Mucosa of descending colon (tissue), 3 donors: ENCODE data around the gene IFNK. TPM values are rescaled to one million over a fixed set of nuclear protein-coding genes. Genes with fewer than 3 reads are reported as not detected.
"Not testable (repeated sequence)": the region's sequence is repeated elsewhere in the genome, so short reads cannot be mapped to it uniquely, and the experiment has no call there.

Experiments used
- ATAC-seq: fragments of 200-7000 bp; cut with Tn5 transposase; one replicate; pipeline ENCODE4 v1.9.1; 2020; ENCODE audit warnings: mild to moderate bottlenecking, moderate library complexity
- DNase-seq, 3 donors: peaks; one replicate each; pipeline ENCODE4 v3.0.0-alpha.2; 2020
- H3K36me3 ChIP-seq: fragments of 200-600 bp; one replicate; pipeline ENCODE4 v1.8.0; 2021; ENCODE audit warnings: low read depth, mild to moderate bottlenecking
- H3K4me1 ChIP-seq: fragments of 200-600 bp; one replicate; pipeline ENCODE4 v1.8.0; 2021; ENCODE audit warnings: low read depth, mild to moderate bottlenecking
- H3K4me3 ChIP-seq: fragments of 200-600 bp; one replicate; pipeline ENCODE4 v1.8.0; 2021; ENCODE audit warnings: mild to moderate bottlenecking
- H3K9me3 ChIP-seq: fragments of 200-600 bp; one replicate; pipeline ENCODE4 v1.8.0; 2021; ENCODE audit warnings: mild to moderate bottlenecking
- intact Hi-C, 2 donors: fragments of 100-400 bp; cut with DNase I in 1 of 2; cut with micrococcal nuclease in 1 of 2; formaldehyde crosslinking; loops; one replicate each; pipeline versions ENCODE4 v1.11.0 to v1.11.1; 2022; cut with DNase I, micrococcal nuclease
- total RNA-seq, 3 donors: library from RNA; stranded (reverse); fragmentation: NEBNext Ultra II Directional in 2 of 3; extraction: Animal tissue kit (Norgen Biotek cat#: 25700) in 2 of 3; gene quantifications; one replicate each; pipeline versions ENCODE4 v1.2.1 to v1.2.4, GENCODE V29; 2021 to 2023
- TF ChIP-seq, protein P1 (sequence below): fragments of 200-600 bp; IDR thresholded peaks from one replicate; pipeline ENCODE4 v1.8.0; 2022; ENCODE audit warnings: antibody characterized with exemption, mild to moderate bottlenecking
- donor health status: DM: no; HTN: no; CAD: no; lungs with moderate emphysema.
- donor health status: DM: no; HTN: no; CAD: no.
- donor health status: DM: no; HTN: yes; CAD: no.

The IFNK gene
- total RNA-seq, 3 donors from 2014 or later = not detected

DNA sequence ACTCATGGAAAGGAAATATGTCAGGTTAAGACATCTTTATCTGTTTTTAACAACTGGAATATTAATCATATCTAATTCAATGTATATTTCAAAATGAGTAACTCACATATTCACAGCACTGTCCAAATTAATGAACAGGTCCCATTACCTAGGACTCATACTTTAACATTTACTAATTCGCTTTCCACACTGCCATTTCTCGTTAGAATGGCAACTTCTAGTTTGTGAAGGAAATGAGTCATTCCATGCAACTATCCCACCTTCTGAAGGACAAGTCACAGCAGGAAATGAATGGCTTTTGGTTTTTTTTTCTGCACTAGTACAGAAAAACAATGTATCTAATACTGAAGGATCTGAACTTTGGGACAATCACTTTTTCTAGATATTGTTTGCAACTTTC lies 24.6 kb upstream of the IFNK start:
- no peaks in the 10 kb centered on the region for H3K9me3 ChIP-seq
- no peaks in the 10 kb centered on the region for H3K36me3 ChIP-seq
- DNase-seq (no peak), ATAC-seq (no peak)
- H3K4me1 ChIP-seq = peaks cover 3% of the 10 kb centered on the region
- H3K4me3 ChIP-seq = no peak overlapping the region
- intact Hi-C loops = no loop called here
- TF ChIP-seq, protein P1, sequence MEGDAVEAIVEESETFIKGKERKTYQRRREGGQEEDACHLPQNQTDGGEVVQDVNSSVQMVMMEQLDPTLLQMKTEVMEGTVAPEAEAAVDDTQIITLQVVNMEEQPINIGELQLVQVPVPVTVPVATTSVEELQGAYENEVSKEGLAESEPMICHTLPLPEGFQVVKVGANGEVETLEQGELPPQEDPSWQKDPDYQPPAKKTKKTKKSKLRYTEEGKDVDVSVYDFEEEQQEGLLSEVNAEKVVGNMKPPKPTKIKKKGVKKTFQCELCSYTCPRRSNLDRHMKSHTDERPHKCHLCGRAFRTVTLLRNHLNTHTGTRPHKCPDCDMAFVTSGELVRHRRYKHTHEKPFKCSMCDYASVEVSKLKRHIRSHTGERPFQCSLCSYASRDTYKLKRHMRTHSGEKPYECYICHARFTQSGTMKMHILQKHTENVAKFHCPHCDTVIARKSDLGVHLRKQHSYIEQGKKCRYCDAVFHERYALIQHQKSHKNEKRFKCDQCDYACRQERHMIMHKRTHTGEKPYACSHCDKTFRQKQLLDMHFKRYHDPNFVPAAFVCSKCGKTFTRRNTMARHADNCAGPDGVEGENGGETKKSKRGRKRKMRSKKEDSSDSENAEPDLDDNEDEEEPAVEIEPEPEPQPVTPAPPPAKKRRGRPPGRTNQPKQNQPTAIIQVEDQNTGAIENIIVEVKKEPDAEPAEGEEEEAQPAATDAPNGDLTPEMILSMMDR = no peak

DNA sequence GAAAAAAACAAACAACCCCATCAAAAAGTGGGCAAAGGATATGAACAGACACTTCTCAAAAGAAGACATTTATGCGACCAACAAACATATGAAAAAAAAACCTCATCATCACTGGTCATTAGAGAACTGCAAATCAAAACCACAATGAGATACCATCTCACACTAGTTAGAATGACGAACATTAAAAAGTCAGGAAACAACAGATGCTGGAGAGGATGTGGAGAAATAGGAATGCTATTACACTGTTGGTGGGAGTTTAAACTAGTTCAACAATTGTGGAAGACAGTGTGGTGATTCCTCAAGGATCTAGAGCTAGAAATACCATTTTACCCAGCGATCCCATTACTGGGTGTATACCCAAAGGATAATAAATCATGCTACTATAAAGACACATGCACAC lies 23.2 kb upstream of the IFNK start:
- DNase-seq, H3K9me3 ChIP-seq, H3K36me3 ChIP-seq, intact Hi-C loops, ATAC-seq, H3K4me1 ChIP-seq, H3K4me3 ChIP-seq: not testable (repeated sequence)

DNA sequence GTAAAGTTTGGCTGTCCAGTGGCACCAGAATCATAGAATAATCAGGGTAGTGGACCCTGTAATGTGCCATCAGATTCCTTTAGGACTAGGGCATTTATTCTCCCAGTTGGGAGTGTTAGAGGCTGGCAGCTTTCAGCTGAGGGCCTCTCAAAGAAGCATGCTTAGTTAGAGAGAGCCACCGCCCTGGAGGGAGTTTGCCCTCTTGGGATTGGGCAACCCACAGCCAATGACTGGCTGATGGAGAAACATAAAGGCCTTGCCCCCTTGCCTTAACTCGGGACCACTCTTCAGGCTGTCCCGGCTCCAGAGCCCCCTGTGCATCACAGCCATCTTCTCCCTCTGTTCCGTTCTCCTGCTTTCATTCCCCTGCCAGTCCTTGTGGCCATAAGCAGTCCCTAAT lies 20.5 kb upstream of the IFNK start:
- Histone ChIP-seq H3K4me1 (peaks cover 3% of the 10 kb centered on the region), H3K4me3 (no peak overlapping the region), H3K9me3 (no peaks in the 10 kb centered on the region), H3K36me3 (no peaks in the 10 kb centered on the region)
- TF ChIP-seq, protein P1 = no peak
- intact Hi-C loops = no loop called here
- ATAC-seq (no peak), DNase-seq (no peak)

DNA sequence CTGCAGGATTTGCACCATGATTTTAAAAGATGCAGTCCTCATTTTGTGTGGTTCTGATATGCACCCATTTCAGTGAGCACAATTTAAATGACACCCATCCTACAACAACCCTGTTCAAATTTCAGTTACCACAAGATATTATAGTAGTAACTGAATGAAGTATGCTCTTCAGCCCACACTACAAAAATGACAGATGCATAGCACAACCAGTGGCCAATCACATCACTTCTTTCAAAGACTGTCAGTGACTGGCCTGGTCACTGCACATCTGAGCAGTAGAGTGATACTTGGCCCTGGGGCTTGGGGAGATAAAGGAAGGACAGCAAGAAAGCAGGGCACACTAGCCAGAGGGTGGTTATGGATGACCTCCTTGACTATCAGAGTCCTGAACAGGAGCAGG lies 19.8 kb upstream of the IFNK start:
- intact Hi-C loops = no loop called here
- no peak overlapping the region for H3K4me3 ChIP-seq
- no peaks in the 10 kb centered on the region for H3K36me3 ChIP-seq
- peaks cover 3% of the 10 kb centered on the region for H3K4me1 ChIP-seq
- ATAC-seq = no peak
- no peaks in the 10 kb centered on the region for H3K9me3 ChIP-seq
- TF ChIP-seq, protein P1 = no peak
- no peak for DNase-seq

DNA sequence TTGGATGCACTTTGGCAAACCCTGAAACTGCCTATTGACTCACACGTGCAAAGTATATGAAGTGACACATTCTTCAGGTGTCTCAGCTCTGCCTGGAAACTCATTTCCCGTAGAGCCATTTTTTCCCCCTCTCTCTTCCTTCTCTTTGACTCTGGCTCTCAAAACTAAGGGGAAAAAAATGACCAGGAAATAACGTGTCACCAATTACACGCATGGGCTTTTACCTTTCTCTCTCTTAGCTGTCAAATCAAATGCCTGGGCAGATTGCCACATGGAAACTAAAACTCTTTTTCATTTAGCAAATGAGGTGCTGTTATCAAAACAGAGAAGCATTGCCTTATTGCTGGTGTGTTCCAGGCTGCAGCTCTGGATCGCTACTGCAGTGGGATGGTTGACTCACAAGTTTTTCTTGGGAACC lies 18.3 kb upstream of the IFNK start:
- peak; percentile 16 for ATAC-seq
- Histone ChIP-seq H3K4me1 (no peaks in the 10 kb centered on the region), H3K4me3 (no peak overlapping the region), H3K36me3 (no peaks in the 10 kb centered on the region), H3K9me3 (no peaks in the 10 kb centered on the region)
- intact Hi-C loops = no loop called here
- DNase-seq = no peak
- TF ChIP-seq, protein P1 = no peak

DNA sequence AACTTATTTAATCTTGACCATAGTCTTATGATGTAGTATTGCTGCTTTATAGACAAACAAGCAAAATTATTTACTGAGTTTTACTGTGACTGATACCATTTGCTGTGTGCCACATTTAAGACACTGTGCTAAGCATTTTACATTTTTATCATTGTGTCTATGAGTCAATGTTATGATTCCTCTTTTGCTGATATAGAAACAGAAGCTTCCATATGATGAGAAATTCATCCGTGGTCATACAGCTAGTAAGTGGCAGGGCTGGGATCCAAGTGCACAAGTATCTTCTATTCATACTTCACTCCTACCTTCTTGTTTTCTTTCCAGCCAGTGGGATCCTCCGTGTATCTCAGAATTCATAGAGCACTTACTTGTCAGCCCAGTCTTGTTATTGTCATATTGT lies 17.1 kb upstream of the IFNK start:
- DNase-seq (no peak), ATAC-seq (no peak)
- Histone ChIP-seq H3K9me3 (no peaks in the 10 kb centered on the region), H3K4me1 (no peaks in the 10 kb centered on the region), H3K36me3 (no peaks in the 10 kb centered on the region), H3K4me3 (no peak overlapping the region)
- TF ChIP-seq, protein P1 = no peak
- intact Hi-C loops = no loop called here
